ENCODE data around the gene AUTS2.

DNA sequence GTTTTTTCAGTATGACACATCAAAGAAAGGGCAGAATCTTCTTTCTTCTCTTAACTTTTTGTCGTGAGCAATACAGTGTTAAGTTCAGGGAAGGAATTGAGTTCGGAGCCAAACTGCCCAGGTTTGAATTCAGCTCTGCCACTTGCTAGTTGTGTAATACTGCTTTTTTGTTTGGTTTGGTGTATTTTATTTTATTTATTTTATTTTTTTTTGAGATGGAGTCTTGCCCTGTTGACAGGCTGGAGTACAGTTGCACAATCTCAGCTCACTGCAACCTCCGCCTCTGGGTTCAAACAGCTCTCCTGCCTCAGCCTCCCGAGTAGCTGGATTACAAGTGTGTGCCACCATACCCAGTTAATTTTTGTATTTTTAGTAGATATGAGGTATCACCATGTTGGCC is 993.9 kb downstream of the AUTS2 start:
- TF ChIP-seq ZNF274 (IDR thresholded peaks at IDR 0.05; ENCODE audit: low read depth, low read length) (no peak), YY1 (IDR thresholded peaks at IDR 0.05; ENCODE audit: insufficient read depth, insufficient read length) (no peak), SUZ12 (IDR thresholded peaks at IDR 0.05; ENCODE audit: extremely low read depth, insufficient read depth, insufficient read length) (no peak)
